ENCODE results near the gene ACVR1. TPM values are rescaled to one million over a fixed set of nuclear protein-coding genes. Genes with fewer than 3 reads are reported as not detected.
A peak's percentile ranks its signal among the peaks of the same experiment; 100 is the strongest.
"Not testable (repeated sequence)": the region's sequence is repeated elsewhere in the genome, so short reads cannot be mapped to it uniquely, and the experiment has no call there.

Gene ACVR1
- total RNA-seq, 1 donor from 2014 or later, result 14.9 TPM

- ATAC-seq, result no peak
- no peak for DNase-seq (ENCODE audit: low spot score)
Observed at GRCh38 chr2:157894694-157895435, 18.7 kb upstream of the ACVR1 start.

DNA sequence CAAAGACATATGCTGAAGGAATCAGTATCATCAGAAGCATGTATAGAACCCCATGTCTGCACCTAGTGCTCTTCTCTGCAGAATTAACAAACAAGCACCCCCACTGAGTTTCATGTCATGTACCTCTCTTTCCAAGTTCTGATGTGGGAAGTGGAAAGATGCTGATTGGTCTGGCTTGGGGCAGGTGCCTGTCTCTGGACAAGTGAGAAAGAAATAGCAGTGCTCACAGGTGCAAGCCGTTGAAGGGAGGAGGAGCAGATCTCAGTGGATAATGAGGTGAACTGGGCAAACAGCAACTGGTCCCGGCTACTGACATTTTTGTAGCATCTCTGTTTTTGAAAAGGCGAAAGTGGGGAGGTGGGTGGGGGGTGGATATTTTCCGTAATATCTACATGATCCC, 17.5 kb upstream of the ACVR1 start:
- DNase-seq (ENCODE audit: low spot score), result no peak
- no peak for ATAC-seq

DNA sequence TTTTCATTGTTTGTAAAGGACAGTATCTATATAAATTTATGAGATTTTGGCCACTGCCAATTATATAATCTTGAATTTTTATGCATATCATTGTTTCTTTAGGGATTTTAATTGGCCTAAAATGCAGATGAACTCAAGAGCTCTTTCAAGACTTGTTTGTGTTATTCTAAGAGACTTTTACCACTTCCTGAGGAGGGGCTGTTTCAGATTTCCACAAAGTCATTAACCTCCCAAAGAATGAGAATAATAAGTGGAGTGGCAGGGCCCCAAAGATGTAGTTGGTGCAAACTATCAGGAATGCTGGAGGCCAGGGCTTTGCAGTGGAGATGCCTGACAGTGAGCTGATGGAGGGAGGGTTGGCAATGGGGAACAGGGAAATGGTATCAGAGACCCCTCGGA, 15.5 kb upstream of the ACVR1 start:
- ATAC-seq (no peak), DNase-seq (ENCODE audit: low spot score) (no peak)

DNA sequence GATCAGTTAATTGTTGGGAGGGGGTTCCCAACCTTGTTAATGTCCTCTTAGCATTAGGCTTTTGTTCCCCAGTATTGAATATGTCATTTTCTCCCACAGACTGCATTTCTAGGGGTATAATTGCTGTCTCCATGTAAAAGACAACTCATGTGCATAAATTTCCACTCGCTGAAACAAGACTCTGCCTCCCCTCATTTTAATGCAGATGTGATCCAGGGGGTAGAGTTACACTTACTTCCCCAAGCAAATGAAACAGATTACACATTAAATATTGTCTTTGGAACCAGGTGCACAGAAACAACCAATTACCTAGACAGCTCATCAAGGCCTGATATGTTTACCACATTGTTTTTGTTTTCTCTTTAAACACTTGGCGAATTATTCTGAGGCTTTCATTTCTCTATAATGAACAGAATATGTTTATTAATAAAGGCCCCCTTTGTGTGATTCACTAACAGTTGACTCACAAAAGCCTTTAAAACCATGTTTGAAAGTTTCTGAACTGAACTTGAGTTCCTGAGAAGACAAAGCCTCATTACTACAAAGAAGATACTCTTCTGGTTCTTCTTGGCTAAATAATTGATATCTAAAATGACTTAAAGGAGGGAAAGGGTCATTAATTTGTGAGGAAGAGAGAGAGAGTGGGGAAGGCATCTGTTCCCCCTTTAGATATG, 15.0 kb upstream of the ACVR1 start:
- ATAC-seq (no peak), DNase-seq (ENCODE audit: low spot score) (no peak)

- no peak for DNase-seq (ENCODE audit: low spot score)
- no peak for ATAC-seq
Observed at GRCh38 chr2:157887946-157888345, 11.8 kb upstream of the ACVR1 start.

DNA sequence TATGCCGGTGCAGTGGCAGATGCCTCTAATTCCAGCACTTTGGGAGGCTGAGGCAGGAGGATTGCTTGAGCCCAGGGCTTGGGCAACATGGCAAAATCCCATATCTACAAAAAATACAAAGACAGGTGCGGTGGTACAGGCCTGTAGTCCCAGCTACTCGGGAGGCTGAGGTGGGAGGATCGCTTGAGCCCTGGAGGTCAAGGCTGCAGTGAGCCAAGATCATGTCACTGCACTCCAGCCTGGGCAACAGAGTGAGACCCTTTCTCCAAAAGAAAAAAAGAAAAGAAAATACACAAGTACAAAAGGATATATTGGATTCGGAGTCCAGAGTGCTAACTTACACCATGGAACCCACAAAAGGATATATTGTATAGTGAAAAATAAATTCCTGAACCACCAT, 8.4 kb upstream of the ACVR1 start:
- not testable (repeated sequence) for ATAC-seq; DNase-seq (ENCODE audit: low spot score)

GRCh38 chr2:157880927-157881326, 4.8 kb upstream of the ACVR1 start:
- DNase-seq (ENCODE audit: low spot score), result no peak
- peak; percentile 5 for ATAC-seq

GRCh38 chr2:157877761-157878400, 1.8 kb upstream of the ACVR1 start:
- ATAC-seq (no peak), DNase-seq (ENCODE audit: low spot score) (no peak)

DNA sequence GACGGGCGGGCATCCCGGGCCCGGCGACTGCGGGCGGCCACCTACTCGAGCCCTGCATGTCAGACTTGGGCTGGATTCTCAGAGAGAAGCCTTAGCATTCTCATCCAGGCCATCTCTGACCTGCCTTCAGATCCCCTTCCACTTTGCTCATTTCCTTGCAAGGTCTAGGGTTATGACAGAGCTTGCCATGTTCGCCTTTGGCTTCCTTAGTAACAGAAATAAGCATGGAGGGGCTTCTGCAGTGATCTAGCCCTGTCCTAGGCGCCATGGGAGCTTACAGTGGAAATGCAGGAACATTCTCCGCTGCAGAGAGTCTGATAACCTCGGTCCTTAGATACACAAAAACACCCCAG, 632 bp upstream of the ACVR1 start:
- ATAC-seq, result no peak
- DNase-seq (ENCODE audit: low spot score), result no peak

DNA sequence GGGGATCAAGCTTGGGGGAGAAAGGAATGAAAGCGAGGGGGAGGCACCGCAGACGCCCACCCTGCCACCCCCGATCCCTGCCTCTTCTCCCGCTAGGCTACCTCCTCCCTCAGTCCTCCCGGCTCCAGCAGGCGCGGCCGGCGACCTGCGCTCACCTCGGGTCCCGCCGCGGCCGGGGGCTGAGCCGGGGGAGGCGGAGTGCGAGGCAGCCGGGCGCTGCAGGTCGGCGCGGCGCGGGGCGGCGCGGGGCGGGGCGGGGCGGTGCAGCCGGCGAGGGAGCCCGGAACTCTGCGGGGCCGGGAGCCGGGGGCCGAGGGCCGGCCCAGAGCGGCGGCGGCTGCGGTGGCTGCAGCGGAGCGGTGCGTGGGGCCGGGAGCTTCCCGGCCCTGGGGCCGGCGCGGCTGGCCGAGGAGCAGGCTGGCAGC, 477 bp downstream of the ACVR1 start:
- DNase-seq (ENCODE audit: low spot score) (no peak), ATAC-seq (peak; percentile 54)

GRCh38 chr2:157874997-157875640, 1.0 kb downstream of the ACVR1 start:
- ATAC-seq (no peak), DNase-seq (ENCODE audit: low spot score) (peak; percentile 54)

DNA sequence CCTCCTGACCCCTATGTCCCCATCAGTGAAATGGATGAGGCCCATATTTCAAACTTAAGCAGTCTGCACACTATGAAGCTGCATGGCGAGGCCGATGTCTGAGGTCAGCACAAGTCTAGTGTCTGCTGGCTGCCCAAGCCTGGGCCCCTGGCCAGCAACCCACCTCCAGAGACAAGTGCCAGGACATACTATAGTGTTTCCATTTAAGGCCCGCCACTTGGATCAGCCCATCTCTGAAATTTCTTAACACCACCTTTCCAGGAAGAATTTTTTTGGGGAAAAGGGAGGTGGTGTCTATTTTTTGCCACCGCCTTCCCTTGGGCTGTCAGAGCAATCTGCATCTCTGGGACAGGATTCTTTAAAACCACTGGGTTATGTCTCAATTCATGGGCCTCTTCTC, 1.8 kb downstream of the ACVR1 start:
- peak; percentile 51 for DNase-seq (ENCODE audit: low spot score)
- ATAC-seq, result no peak

- ATAC-seq (no peak), DNase-seq (ENCODE audit: low spot score) (no peak)
Observed at GRCh38 chr2:157872791-157873190, 3.3 kb downstream of the ACVR1 start.

DNA sequence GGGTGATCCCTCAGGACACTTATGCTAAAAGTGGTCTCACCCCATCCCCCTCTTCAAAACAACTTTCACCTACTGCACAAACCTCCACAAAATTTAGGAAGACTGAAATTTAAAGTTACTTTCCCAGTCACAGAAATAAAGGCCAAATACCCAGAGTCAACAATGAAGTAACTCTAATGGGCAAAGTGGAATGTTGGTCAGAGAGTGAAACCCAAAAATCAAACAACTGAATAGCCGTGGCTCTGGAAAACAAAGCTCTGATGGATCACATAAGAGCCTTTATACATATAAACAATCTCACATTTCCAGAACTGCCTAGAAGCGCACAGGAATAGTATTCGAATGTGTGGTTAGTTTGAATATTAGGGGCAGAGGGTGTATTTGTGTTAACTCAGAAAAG, 4.7 kb downstream of the ACVR1 start:
- DNase-seq (ENCODE audit: low spot score) (no peak), ATAC-seq (peak; percentile 7)

- DNase-seq (ENCODE audit: low spot score), result no peak
- ATAC-seq, result no peak
Observed at GRCh38 chr2:157868993-157869392, 7.1 kb downstream of the ACVR1 start.

GRCh38 chr2:157867703-157868102, 8.4 kb downstream of the ACVR1 start:
- no peak for DNase-seq (ENCODE audit: low spot score)
- ATAC-seq, result no peak

GRCh38 chr2:157866666-157867642, 9.2 kb downstream of the ACVR1 start:
- peak; percentile 58 for DNase-seq (ENCODE audit: low spot score)
- peak; percentile 76 for ATAC-seq

- ATAC-seq, result peak; percentile 64
- DNase-seq (ENCODE audit: low spot score), result no peak
Observed at GRCh38 chr2:157866202-157866601, 9.9 kb downstream of the ACVR1 start.

DNA sequence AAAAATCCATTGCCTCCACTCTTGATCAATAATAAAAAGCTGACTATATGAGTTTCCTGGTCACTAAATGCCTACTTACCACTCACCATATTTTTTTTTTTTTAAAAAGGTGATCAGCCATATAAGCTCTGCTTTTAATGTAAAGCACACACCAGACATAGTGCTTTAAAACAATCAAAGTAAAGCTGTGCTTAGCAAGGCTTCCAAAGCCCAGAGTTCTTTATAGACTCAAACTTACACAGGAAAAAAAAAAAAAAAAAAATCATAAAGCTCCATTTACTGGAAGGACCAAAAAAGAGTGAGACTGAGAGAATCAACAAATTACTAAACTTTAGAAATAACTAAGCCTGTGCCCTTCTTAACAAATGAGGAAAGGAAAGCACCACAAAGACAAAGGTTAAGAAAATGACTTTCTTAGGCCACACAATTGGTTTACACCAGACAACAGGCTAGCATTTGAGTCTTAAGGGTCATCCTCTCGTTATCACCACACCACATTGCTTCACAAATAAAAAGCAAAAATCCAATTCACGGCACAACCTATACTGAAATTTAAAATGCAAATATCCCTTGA, 11.2 kb downstream of the ACVR1 start:
- DNase-seq (ENCODE audit: low spot score), result no peak
- no peak for ATAC-seq

GRCh38 chr2:157858846-157859245, 17.3 kb downstream of the ACVR1 start:
- no peak for ATAC-seq
- DNase-seq (ENCODE audit: low spot score), result no peak

Measured in left lobe of liver (tissue), 2 donors.